NCI-H1105 treated with DMSO at 0.1 percent for 48 hours (cell line): ENCODE measurements around the gene PRKCSH.
"Not testable (repeated sequence)": the region's sequence is repeated elsewhere in the genome, so short reads cannot be mapped to it uniquely, and the experiment has no call there.

Source experiments
- DNase-seq: peaks from one replicate; lab custom pipeline; 2025; lab: John Stamatoyannopoulos, UW

Gene PRKCSH

DNA sequence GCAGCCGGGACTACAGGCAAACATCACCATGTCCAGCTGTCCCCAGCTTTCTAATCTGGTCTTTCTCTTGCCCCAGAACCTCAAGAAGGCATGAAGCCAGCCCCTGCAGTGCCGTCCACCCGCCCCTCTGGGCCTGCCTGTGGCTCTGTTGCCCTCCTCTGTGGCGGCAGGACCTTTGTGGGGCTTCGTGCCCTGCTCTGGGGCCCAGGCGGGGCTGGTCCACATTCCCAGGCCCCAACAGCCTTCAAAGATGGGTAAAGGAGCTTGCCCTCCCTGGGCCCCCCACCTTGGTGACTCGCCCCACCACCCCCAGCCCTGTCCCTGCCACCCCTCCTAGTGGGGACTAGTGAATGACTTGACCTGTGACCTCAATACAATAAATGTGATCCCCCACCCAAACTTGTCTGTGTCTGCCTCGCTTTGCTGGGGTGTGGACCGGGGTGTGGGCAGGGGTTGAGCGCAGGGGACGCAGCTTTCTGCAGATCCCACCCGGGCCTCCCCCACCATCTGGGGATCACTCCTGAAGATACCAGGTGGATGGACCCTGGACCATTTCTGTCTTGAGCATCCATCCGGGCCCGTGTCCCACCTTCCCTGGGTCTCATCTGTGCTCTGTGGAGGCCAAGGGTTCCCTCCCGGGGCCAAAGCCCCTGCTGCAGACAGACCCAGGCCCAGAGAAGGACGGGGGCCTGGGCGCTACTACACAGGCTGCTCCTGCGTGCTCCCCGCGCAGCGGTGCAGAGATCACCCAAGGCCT, 15.3 kb downstream of the PRKCSH start:
- no peak for DNase-seq

- no peak for DNase-seq
Measured at GRCh38 chr19:11451327-11451870, 16.0 kb downstream of the PRKCSH start.

GRCh38 chr19:11451871-11452619, 16.6 kb downstream of the PRKCSH start:
- DNase-seq, result no peak

GRCh38 chr19:11452620-11453310, 17.3 kb downstream of the PRKCSH start:
- DNase-seq, result no peak

GRCh38 chr19:11453468-11454341, 18.3 kb downstream of the PRKCSH start:
- DNase-seq, result no peak

GRCh38 chr19:11455233-11455554, 19.8 kb downstream of the PRKCSH start:
- not testable (repeated sequence) for DNase-seq

- no peak for DNase-seq
Measured at GRCh38 chr19:11456659-11457058, 21.2 kb downstream of the PRKCSH start.

GRCh38 chr19:11457115-11457514, 21.7 kb downstream of the PRKCSH start:
- no peak for DNase-seq

- no peak for DNase-seq
Measured at GRCh38 chr19:11457831-11458230, 22.4 kb downstream of the PRKCSH start.

- no peak for DNase-seq
Measured at GRCh38 chr19:11458236-11458900, 22.9 kb downstream of the PRKCSH start.

DNA sequence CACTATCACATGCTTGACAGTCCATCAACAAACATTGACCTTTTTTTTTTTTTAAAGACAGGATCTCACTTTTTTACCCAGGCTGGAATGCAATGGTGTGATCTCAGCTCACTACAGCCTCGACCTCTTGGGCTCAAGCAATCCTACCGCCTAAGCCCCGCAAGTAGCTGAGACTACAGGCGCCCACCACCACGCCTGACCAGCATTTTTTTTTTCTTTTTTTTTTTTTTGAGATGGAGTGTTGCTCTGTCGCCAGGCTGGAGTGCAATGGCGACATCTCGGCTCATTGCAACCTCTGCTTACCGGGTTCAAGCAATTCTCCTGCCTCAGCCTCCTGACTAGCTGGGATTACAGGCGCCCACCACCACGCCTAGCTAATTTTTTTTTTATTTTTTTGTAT, 23.5 kb downstream of the PRKCSH start:
- DNase-seq, result not testable (repeated sequence)

DNA sequence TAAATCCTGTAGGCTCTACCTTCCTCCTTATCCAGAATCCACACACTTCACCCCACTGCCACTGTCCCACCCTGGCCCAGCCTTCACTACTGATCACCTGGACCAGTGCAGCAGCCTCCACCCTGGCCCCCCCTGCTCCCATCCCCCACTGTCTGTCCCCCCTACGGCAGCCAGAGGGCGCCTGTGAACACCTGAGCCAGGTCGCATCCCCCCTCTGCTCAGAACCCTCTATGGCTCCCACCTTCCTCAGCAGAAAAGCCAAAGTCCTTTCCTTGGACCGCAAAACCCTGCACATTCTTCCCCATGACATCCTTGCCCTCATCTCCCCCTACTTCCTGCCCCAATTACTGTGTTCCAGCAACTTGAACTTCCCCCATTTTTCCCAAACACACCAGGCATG, 24.8 kb downstream of the PRKCSH start:
- DNase-seq, result no peak

DNA sequence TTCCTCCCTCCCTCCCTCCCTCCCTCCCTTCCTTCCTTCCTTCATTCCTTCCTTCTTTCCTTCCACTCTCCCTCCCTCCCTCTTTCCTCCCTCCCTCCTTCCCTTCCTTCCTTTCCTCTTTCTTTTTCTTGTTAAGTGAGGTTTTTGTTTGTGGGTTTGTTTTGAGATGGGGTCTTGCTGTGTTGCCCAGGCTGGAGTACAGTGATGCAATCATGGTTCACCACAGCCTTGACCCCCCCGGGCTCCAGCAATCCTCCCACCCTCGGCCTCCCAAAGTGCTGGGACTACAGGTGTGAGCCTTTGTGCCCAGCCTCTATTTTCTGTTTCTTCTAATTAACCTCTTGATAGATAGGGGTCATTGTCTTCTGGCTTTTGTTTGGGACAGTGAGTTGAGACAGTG, 26.0 kb downstream of the PRKCSH start:
- no peak for DNase-seq

GRCh38 chr19:11463391-11463790, 28.0 kb downstream of the PRKCSH start:
- DNase-seq, result no peak

- no peak for DNase-seq
Measured at GRCh38 chr19:11464333-11465265, 29.2 kb downstream of the PRKCSH start.

- no peak for DNase-seq
Measured at GRCh38 chr19:11465600-11465999, 30.2 kb downstream of the PRKCSH start.

DNA sequence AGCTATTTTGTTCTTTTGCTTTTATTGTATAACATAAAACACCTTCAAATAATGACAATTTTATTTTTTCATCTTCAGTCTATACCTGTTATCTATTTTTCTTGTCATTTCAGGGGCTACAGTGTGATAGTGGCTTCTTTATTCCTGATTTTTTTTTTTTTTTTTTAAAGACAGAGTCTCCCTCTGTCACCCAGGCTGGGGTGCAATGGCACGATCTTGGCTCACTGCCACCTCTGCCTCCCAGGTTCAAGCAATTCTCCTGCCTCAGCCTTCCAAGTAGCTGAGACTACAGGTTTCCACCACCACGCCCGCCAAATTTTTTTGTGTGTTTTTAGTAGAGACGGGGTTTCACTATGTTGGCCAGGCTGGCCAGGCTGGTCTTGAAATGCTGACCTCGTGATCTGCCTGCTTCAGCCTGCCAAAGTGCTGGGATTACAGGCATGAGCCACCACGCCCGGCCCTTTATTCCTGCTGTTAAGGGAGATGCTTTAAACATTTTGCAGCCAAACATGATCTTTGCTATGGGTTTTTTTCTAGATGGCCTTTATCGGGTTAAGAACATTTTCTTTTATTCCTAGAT, 32.9 kb downstream of the PRKCSH start:
- not testable (repeated sequence) for DNase-seq

DNA sequence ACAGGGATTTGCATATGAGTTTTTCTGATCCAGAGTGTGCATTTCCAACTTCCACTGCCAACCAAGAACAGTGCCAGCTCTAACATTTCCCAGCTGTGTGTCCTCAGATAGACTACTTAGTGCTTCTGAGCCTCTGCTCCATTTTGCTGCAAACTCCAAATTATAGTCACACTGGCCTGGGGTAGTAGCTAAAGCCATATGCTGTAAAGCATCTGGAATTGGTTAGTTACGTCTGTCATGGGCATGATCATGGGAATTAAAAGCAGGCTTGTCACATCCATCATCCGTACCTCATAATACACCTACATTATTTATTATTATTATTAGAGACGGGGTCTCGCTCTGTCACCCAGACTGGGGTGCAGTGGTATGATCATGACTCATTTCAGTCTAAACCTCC, 38.3 kb downstream of the PRKCSH start:
- no peak for DNase-seq

- not testable (repeated sequence) for DNase-seq
Measured at GRCh38 chr19:11475343-11475742, 39.9 kb downstream of the PRKCSH start.

DNA sequence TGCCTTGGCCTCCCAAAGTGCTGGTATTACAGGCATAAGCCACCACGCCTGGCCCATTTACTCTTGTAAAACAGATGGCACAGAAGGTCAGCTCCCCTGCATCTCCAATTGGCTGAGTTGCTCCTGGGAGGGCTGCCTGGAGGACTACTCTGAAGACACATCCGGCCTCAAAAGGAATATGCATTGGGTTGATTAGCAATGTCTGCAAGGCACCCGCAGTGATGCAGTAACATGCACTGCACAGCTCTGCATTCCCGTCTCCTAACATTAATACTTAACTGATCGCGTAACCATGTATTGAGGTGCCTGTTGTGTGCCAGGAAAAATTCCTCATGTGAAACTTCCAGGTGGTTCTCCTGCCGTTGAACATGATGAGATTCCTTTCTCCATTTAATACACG, 40.4 kb downstream of the PRKCSH start:
- no peak for DNase-seq
